Omental fat pad (tissue), 4 donors: ENCODE results near the gene GNG12. TPM values are rescaled to one million over a fixed set of nuclear protein-coding genes. Genes with fewer than 3 reads are reported as not detected.

Source experiments
- ATAC-seq: fragments of 150-250 bp; one replicate; pipeline ENCODE4 v1.9.1; 2016; ENCODE audit warnings: mild to moderate bottlenecking, moderate library complexity; ENCODE audit not compliant: low FRiP score
- DNase-seq: peaks from one replicate; pipeline ENCODE4 v3.0.0-alpha.2; 2019; ENCODE audit warnings: low spot score
- CTCF ChIP-seq, 3 donors: fragments of 450-650 bp; IDR thresholded peaks; one replicate each; pipeline ENCODE4 v1.5.1; 2016 to 2017; ENCODE audit warnings: antibody characterized with exemption in 3 of 3, mild to moderate bottlenecking in 3 of 3, moderate library complexity in 2 of 3
- total RNA-seq, 4 donors: library from RNA; depleted of rRNA; stranded (reverse); fragments of >200 nt; gene quantifications; one replicate each; pipeline ENCODE4 v1.1.0, GENCODE V29; 2016

GNG12 gene
- total RNA-seq, 4 donors from 2014 or later: 77.0 to 117 (median 94.5) TPM

GRCh38 chr1:67695963-67696362, 137.3 kb downstream of the GNG12 start:
- no peak for TF ChIP-seq CTCF (IDR thresholded peaks at IDR 0.05)
- DNase-seq (no peak), ATAC-seq (no peak)

DNA sequence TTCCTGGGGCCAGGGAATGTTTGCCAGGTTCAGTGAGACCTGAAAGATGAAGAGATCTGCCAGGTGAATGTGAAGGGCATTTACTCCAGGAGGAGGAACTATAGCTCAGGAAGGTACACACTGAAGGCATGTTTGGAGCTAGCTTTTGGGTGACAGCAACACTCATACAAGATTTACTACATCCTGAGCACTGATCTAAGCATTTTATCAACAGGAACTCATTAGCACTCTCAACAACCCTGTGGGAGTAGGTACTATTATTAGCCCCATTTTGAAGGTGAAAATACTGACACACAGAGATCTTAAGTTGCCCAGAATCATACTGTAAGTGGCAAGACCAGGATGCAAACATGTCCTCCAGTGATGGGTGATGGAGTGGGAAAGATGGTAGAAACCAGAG, 141.6 kb downstream of the GNG12 start:
- no peak for TF ChIP-seq CTCF (IDR thresholded peaks at IDR 0.05)
- no peak for ATAC-seq
- DNase-seq: no peak

DNA sequence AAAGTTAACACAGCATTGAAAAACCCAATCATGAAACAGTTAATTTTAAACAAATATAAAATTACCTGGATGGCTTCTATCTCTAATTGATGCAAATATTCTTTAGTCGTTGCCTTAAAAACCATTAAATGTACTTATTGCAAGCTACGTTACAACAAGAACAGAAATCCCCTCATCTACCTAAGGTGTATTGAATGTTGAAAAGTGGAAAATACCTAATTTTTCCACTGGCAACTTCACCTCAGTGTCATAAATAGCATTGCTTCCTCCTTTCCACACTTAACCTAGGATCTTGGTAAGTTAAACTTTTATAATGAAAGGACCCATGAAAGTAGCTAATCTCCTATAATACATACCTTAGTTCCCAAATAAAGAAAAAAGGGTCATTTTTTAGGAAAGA, 142.9 kb downstream of the GNG12 start:
- no peak for TF ChIP-seq CTCF (IDR thresholded peaks at IDR 0.05)
- ATAC-seq (no peak), DNase-seq (no peak)

- DNase-seq (no peak), ATAC-seq (no peak)
- no peak for TF ChIP-seq CTCF (IDR thresholded peaks at IDR 0.05)
These were observed 143.3 kb downstream of the GNG12 start for GRCh38 chr1:67690018-67690363.

DNA sequence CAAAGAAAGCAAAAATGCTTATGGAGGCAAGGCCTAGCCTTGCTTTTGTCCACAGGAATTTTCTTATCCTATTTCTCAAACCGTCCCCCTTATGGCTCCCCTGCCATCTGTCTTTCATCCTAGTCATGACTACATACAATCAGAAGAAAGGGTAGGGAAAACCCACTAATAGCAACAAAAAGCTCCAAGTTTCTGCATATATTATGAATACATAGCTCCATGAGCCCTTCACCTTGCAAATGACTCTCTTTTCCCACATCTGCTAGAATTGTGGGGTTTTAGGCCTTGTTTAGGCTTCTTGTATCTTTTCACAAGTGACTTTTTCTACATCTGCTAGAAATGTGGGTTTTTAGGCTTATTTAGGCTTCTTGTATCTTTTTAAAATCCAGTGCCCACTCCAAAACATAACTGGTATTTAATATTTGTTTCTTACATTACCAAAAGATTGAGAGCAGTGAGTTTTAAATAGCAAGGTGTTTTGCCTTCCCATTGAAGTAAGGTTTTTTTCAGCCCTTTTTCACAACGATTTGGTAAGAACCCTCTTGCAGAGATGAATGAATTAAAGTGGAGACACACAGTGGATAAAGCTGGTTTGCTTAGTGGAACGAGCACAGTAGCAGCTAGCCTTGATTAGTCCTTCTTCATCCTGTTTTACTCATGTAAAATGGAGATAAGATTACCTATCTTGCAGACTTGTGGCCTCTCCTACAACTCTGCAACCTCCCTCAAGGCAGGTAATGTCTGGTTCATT, 143.8 kb downstream of the GNG12 start:
- ATAC-seq (no peak), DNase-seq (no peak)
- no peak for TF ChIP-seq CTCF (IDR thresholded peaks at IDR 0.05)

- no peak for TF ChIP-seq CTCF (IDR thresholded peaks at IDR 0.05)
- DNase-seq (no peak), ATAC-seq (no peak)
These were observed 144.6 kb downstream of the GNG12 start for GRCh38 chr1:67688526-67689219.

DNA sequence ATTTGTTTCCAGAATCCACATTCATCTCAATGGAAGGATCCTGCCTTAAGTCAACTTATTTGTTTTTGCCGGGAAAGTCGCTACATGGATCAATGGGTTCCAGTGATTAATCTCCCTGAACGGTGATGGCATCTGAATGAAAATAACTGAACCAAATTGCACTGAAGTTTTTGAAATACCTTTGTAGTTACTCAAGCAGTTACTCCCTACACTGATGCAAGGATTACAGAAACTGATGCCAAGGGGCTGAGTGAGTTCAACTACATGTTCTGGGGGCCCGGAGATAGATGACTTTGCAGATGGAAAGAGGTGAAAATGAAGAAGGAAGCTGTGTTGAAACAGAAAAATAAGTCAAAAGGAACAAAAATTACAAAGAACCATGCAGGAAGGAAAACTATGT, 145.6 kb downstream of the GNG12 start:
- DNase-seq (no peak), ATAC-seq (no peak)
- TF ChIP-seq CTCF (IDR thresholded peaks at IDR 0.05): no peak
